Lung (tissue), 12 donors: Measurements from ENCODE around the gene SLC8A2. TPM values are rescaled to one million over a fixed set of nuclear protein-coding genes. Genes with fewer than 3 reads are reported as not detected.

ENCODE experiments used
- ATAC-seq: fragments of 200-7000 bp; cut with Tn5 transposase; one replicate; pipeline ENCODE4 v1.9.1; 2020; ENCODE audit warnings: moderate number of reproducible peaks; ENCODE audit not compliant: insufficient read depth, low FRiP score
- DNase-seq, 3 donors: peaks; one replicate each; pipeline ENCODE4 v3.0.0-alpha.2; 2013 to 2017
- H3K27ac ChIP-seq, 2 donors: one replicate each; pipeline ENCODE4 v1.5.1; 2013; ENCODE audit warnings: mild to moderate bottlenecking in 2 of 2, moderate library complexity in 2 of 2, control low read depth in 1 of 2, inconsistent platforms in 1 of 2, low read depth in 1 of 2, low read length in 1 of 2
- H3K27me3 ChIP-seq, 3 donors: one replicate each; pipeline ENCODE4 v1.5.1; 2013; ENCODE audit warnings: low read length in 2 of 3; ENCODE audit not compliant: control insufficient read depth in 3 of 3, insufficient read depth in 3 of 3
- H3K36me3 ChIP-seq, 4 donors: one replicate each; pipeline ENCODE4 v1.5.1; 2013; ENCODE audit warnings: low read length in 4 of 4, mild to moderate bottlenecking in 1 of 4, moderate library complexity in 1 of 4; ENCODE audit not compliant: control insufficient read depth in 4 of 4, insufficient read depth in 4 of 4
- H3K4me1 ChIP-seq, 5 donors: one replicate each; pipeline ENCODE4 v1.5.1; 2013; ENCODE audit warnings: low read length in 5 of 5, mild to moderate bottlenecking in 2 of 5, moderate library complexity in 1 of 5; ENCODE audit not compliant: control insufficient read depth in 5 of 5, insufficient read depth in 5 of 5
- H3K4me3 ChIP-seq: one replicate; pipeline ENCODE4 v1.5.1; 2013; ENCODE audit warnings: mild to moderate bottlenecking, control low read depth, moderate library complexity
- H3K9ac ChIP-seq, 2 donors: one replicate each; pipeline ENCODE4 v1.5.1; 2013; ENCODE audit warnings: low read length in 2 of 2, control low read depth in 1 of 2; ENCODE audit not compliant: insufficient read depth in 1 of 2
- H3K9me3 ChIP-seq, 4 donors: one replicate each; pipeline ENCODE4 v1.5.1; 2013; ENCODE audit warnings: low read length in 3 of 4, mild to moderate bottlenecking in 1 of 4, moderate library complexity in 1 of 4; ENCODE audit not compliant: control insufficient read depth in 4 of 4, insufficient read depth in 3 of 4
- CTCF ChIP-seq: IDR thresholded peaks from 2 replicates; pipeline ENCODE4 v1.5.1; 2012; ENCODE audit warnings: mild to moderate bottlenecking; ENCODE audit errors: control extremely low read depth, extremely low read depth
- WGBS, 2 donors: extraction: QIAGEN DNeasy Blood & Tissue Kit; methylation state at CpG; one replicate each; pipeline ENCODE4 v1.1.7; 2013; 5-methylcytosine and 5-hydroxymethylcytosine counted together
- polyA plus RNA-seq, 2 donors: library from polyadenylated mRNA; stranded (reverse); fragments of 200-250 nt; gene quantifications; one replicate each; pipeline ENCODE4 v1.2.1, GENCODE V29; 2013
- total RNA-seq, 2 donors: library from RNA; depleted of rRNA in 1 of 2; stranded (reverse); fragments of >200 nt in 1 of 2; gene quantifications; one replicate each; pipeline ENCODE4 v1.2.1, GENCODE V29; 2014 to 2021
- donor health status: control.
- donor health status: control.
- donor health status: Bipolar disorder and iron deficiency.
- donor health status: healthy.
- donor health status: DM: yes; HTN: yes; CAD: no.

The SLC8A2 gene
- total and polyA plus RNA-seq, 4 donors: 0.10 to 0.26 (median 0.15) TPM

- Histone ChIP-seq H3K9ac (no peak overlapping the region), H3K27ac (no peak overlapping the region), H3K4me3 (no peak overlapping the region), H3K9me3 (peaks cover 0 to 18% (median 8%) of the 10 kb centered on the region in 4 donors), H3K36me3 (no peaks in the 10 kb centered on the region), H3K27me3 (peaks cover 0 to 48% (median 43%) of the 10 kb centered on the region in 3 donors), H3K4me1 (peaks cover 0 to 2% (median 0%) of the 10 kb centered on the region in 5 donors)
- ATAC-seq (no peak), DNase-seq (no peak)
- TF ChIP-seq CTCF: no peak
- 28 to 31% methylated on average over 77 of the region's 77 CpGs for WGBS, 2 donors
These were observed 14.8 kb downstream of the SLC8A2 start for GRCh38 chr19:47456721-47457474.

- Histone ChIP-seq H3K9me3 (peaks cover 0 to 20% (median 2%) of the 10 kb centered on the region in 4 donors), H3K4me1 (peaks cover 0 to 17% (median 3%) of the 10 kb centered on the region in 5 donors), H3K27me3 (peaks cover 0 to 50% (median 17%) of the 10 kb centered on the region in 3 donors), H3K9ac (no peak overlapping the region), H3K36me3 (no peaks in the 10 kb centered on the region), H3K27ac (no peak overlapping the region), H3K4me3 (no peak overlapping the region)
- TF ChIP-seq CTCF: no peak
- WGBS, 2 donors: 60 to 71% methylated on average over 7 of the region's 7 CpGs
- DNase-seq (no peak), ATAC-seq (no peak)
These were observed 21.2 kb downstream of the SLC8A2 start for GRCh38 chr19:47450478-47450877.

DNA sequence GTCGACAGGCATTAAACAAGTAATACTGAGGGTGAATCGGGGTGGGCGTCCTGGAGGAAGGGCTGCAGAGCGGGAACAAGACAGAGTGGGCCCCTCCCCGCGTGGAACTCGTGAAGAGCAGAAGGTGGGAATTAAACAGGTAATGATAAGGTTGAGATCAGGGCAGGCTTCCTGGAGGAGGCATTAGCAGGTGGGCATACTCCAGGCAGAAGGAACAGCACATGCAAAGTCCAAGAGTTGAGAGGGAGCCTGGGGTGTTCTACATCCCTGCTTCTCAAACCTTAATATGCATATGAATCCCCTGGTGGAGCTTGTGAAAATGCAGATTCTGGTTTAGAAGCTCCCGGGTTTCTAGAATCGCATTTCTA lies 23.3 kb downstream of the SLC8A2 start:
- no peak for ATAC-seq
- H3K36me3 ChIP-seq: no peaks in the 10 kb centered on the region
- no peak for DNase-seq
- H3K9me3 ChIP-seq: peaks cover 0 to 25% (median 0%) of the 10 kb centered on the region in 4 donors
- H3K4me1 ChIP-seq: peaks cover 0 to 26% (median 3%) of the 10 kb centered on the region in 5 donors
- WGBS, 2 donors: 22 to 25% methylated on average over 9 of the region's 9 CpGs
- H3K4me3 ChIP-seq: no peak overlapping the region
- no peak overlapping the region for H3K27ac ChIP-seq
- TF ChIP-seq CTCF: no peak
- H3K27me3 ChIP-seq: peaks cover 7 to 62% (median 27%) of the 10 kb centered on the region in 3 donors
- no peak overlapping the region for H3K9ac ChIP-seq
